Measurements from ENCODE around the gene ZNF79. TPM values are rescaled to one million over a fixed set of nuclear protein-coding genes. Genes with fewer than 3 reads are reported as not detected.

ZNF79 gene
- total RNA-seq: 4.1 and 5.6 TPM in 2 replicates

GRCh38 chr9:127423934-127424675, at the start of gene ZNF79:
ZNF79 (plus strand) TSS chr9:127424382; CDS start chr9:127424788, 406 bp downstream.

GRCh38 chr9:127396808-127397645, 27.2 kb upstream of the ZNF79 start, which contains the start of gene SLC2A8:
SLC2A8 (plus strand) TSS chr9:127397169; CDS start chr9:127397231, 62 bp downstream.

DNA sequence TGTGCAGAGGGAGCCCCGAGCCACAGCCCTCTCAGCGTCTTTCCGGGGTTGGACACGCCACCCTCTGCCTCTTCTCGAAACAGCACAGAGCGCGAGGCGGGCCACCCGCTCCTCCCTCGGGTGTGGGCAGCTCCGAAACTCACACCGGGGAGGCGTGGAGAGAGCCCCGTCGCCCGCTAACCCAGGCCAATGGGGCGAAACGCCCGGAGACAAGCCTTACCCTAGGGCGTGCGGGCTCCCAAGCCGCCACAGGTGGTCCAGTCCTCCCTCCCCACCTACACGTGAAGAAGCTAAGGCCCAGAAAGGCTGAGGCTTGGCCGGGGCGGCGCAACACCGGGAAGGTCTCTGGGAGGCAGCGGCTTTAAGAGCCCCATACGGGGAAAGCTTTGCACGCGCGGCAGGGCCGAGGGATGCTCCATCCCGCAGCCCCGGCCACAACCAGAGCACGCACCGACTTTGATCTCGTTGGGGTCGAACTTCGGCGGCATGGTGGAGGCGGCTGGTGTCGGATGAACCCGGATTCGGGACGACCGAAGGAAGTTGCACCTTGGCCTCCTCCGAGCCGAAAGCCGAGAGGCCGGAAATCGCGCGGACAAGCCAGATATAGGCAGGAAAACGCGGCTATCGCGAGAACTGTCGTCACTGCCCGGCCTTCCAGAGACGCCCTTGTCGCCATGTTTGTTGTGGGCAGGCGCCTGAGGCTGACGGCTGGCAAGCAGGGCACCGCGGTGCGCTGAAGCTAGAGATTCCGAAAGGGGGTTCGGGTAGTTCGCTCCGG, 26.8 kb downstream of the ZNF79 start, which contains the start of the genes LRSAM1 and RPL12:
TSS of gene LRSAM1 (plus strand) at position 681 of the 778 bp plus-strand sequence. CDS start 3,018 bp downstream, outside the sequence.
TSS of gene RPL12 (minus strand) at position 577 of the 778 bp plus-strand sequence. CDS start at position 488, 89 bp downstream.

Other genes starting within 250 kb of the ZNF79 start
- 1.3 TPM in 2 replicates for gene GARNL3, start 159.6 kb upstream of the ZNF79 start, total RNA-seq
- 16.5 and 17.0 TPM in 2 replicates for gene SLC2A8, start 27.2 kb upstream of the ZNF79 start, total RNA-seq
- 3,323 and 4,748 TPM in 2 replicates for gene RPL12, start 27.0 kb downstream of the ZNF79 start, total RNA-seq
- gene LRSAM1, start 27.1 kb downstream of the ZNF79 start, total RNA-seq: 12.8 and 16.8 TPM in 2 replicates
- 31.7 and 46.0 TPM in 2 replicates for gene STXBP1, start 187.9 kb downstream of the ZNF79 start, total RNA-seq